Parathyroid adenoma (tissue), 2 donors: ENCODE measurements around the gene PGPEP1.
"Not testable (repeated sequence)": the region's sequence is repeated elsewhere in the genome, so short reads cannot be mapped to it uniquely, and the experiment has no call there.

Source experiments
- H2AFZ ChIP-seq: fragments of 300-600 bp; sonication (generic); one replicate; pipeline ENCODE4 v1.7.0; 2017; ENCODE audit warnings: antibody characterized with exemption, mild to moderate bottlenecking
- H3K27ac ChIP-seq: fragments of 300-600 bp; sonication (generic); one replicate; pipeline ENCODE4 v1.7.0; 2017
- H3K27me3 ChIP-seq: fragments of 300-600 bp; sonication (generic); one replicate; pipeline ENCODE4 v1.7.0; 2017; ENCODE audit warnings: low read length; ENCODE audit not compliant: control insufficient read depth, insufficient read depth
- H3K36me3 ChIP-seq: fragments of 300-600 bp; sonication (generic); one replicate; pipeline ENCODE4 v1.7.0; 2017; ENCODE audit warnings: low read length; ENCODE audit not compliant: control insufficient read depth, insufficient read depth
- H3K4me1 ChIP-seq: fragments of 300-600 bp; sonication (generic); one replicate; pipeline ENCODE4 v1.7.0; 2017; ENCODE audit warnings: control low read depth
- H3K4me2 ChIP-seq: fragments of 300-600 bp; sonication (generic); one replicate; pipeline ENCODE4 v1.7.0; 2017; ENCODE audit warnings: low read length
- H3K4me3 ChIP-seq: fragments of 300-600 bp; sonication (generic); one replicate; pipeline ENCODE4 v1.7.0; 2017; ENCODE audit warnings: low read depth, low read length
- H3K79me2 ChIP-seq: fragments of 300-600 bp; sonication (generic); one replicate; pipeline ENCODE4 v1.7.0; 2017; ENCODE audit warnings: control low read depth
- H3K9ac ChIP-seq: fragments of 300-600 bp; sonication (generic); one replicate; pipeline ENCODE4 v1.7.0; 2017; ENCODE audit warnings: mild to moderate bottlenecking
- H3K9me3 ChIP-seq: fragments of 300-600 bp; sonication (generic); one replicate; pipeline ENCODE4 v1.7.0; 2017; ENCODE audit warnings: low read length; ENCODE audit not compliant: control insufficient read depth
- TF ChIP-seq, protein P1 (sequence below): fragments of 300-600 bp; sonication (generic); IDR thresholded peaks from one replicate; pipeline ENCODE4 v1.7.0; 2017; ENCODE audit warnings: antibody characterized with exemption, mild to moderate bottlenecking
- donor health status: primary hyperparathyroidism.

Gene PGPEP1

DNA sequence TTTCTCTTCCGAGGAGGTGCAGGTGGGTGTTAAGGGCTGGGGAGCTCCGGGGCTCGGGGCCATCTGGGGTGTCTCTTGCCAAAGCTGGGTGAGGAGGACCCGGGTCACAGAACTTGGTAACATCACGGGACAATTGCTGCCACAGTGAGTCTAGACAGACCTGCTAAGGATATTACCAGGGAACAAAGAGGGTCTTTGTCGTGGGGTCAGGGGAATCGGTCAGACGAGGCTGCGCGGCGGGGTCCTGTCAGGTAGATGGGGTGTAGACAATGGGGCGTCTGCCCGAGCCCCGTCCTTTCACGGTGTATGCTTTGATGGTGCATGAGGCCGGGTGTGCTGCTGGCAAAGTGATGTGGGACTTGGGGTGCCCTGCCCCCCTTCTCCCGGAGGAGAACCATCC is 7.8 kb downstream of the PGPEP1 start:
- TF ChIP-seq, protein P1, sequence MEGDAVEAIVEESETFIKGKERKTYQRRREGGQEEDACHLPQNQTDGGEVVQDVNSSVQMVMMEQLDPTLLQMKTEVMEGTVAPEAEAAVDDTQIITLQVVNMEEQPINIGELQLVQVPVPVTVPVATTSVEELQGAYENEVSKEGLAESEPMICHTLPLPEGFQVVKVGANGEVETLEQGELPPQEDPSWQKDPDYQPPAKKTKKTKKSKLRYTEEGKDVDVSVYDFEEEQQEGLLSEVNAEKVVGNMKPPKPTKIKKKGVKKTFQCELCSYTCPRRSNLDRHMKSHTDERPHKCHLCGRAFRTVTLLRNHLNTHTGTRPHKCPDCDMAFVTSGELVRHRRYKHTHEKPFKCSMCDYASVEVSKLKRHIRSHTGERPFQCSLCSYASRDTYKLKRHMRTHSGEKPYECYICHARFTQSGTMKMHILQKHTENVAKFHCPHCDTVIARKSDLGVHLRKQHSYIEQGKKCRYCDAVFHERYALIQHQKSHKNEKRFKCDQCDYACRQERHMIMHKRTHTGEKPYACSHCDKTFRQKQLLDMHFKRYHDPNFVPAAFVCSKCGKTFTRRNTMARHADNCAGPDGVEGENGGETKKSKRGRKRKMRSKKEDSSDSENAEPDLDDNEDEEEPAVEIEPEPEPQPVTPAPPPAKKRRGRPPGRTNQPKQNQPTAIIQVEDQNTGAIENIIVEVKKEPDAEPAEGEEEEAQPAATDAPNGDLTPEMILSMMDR, result no peak
- Histone ChIP-seq H3K27ac (no peak overlapping the region), H3K27me3 (no peaks in the 10 kb centered on the region), H2AFZ (no peak overlapping the region), H3K9ac (no peak overlapping the region), H3K4me3 (no peak overlapping the region), H3K4me2 (no peak overlapping the region), H3K9me3 (no peaks in the 10 kb centered on the region), H3K79me2 (no peaks in the 10 kb centered on the region), H3K4me1 (no peaks in the 10 kb centered on the region), H3K36me3 (no peaks in the 10 kb centered on the region)

DNA sequence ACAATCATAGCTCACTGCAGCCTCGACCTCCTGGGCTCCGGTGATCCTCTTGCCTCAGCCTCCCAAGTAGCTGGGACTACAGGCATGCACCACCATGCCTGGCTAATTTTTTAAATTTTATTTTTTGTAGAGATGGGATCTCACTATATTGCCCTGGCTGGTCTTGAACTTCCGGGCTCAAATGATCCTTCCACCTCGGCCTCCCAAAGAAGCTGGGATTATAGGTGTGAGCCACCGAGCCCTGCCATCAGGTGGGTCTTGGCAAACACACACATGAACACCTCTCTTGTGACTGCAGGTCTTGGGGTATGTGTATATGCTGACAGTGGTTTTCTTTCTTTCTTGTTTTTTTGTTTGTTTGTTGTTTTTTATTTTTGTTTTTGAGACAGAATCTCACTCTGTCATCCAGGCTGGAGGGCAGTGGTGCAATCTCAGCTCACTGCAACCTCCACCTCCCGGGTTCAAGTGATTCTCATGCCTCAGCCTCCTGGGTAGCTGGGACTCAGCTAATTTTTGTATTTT is 8.5 kb downstream of the PGPEP1 start:
- H3K4me2 ChIP-seq, H3K9me3 ChIP-seq, H3K79me2 ChIP-seq, H3K4me3 ChIP-seq, H3K27me3 ChIP-seq, H3K36me3 ChIP-seq, H2AFZ ChIP-seq, H3K9ac ChIP-seq, H3K27ac ChIP-seq, H3K4me1 ChIP-seq: not testable (repeated sequence)

DNA sequence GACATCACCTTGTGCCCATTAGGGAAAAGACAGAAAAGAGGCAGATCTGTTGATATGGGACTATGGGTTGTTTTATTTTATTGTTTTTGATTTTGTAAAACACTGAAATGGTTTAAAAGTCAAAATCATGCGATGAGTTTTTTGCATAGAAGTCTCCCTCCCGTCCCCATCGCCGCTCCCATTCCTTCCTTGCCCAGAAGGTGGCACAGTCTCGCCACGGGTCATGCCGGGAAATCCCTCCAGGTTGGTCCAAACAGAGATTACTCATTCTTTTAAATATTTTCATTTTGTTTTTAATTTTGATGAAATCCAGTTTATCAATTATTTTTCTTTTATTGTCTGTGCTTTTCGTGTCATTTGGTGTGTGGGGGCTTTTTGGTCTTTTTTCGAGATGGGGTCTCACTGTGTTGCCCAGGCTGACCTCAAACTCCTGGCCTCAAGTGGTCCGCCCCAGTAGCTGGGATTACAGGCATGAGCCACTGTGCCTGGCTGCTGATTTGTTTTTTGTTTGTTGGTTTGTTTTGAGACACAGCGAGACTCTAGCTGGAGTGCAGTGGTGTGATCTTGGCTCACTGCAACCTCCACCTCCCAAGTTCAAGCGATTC is 9.2 kb downstream of the PGPEP1 start:
- Histone ChIP-seq H3K27me3 (no peaks in the 10 kb centered on the region), H3K36me3 (no peaks in the 10 kb centered on the region), H3K9ac (no peak overlapping the region), H3K27ac (no peak overlapping the region), H3K9me3 (no peaks in the 10 kb centered on the region), H3K4me2 (no peak overlapping the region), H3K79me2 (no peaks in the 10 kb centered on the region), H3K4me1 (no peaks in the 10 kb centered on the region), H3K4me3 (no peak overlapping the region), H2AFZ (no peak overlapping the region)
- TF ChIP-seq, protein P1, result peak; percentile 90

DNA sequence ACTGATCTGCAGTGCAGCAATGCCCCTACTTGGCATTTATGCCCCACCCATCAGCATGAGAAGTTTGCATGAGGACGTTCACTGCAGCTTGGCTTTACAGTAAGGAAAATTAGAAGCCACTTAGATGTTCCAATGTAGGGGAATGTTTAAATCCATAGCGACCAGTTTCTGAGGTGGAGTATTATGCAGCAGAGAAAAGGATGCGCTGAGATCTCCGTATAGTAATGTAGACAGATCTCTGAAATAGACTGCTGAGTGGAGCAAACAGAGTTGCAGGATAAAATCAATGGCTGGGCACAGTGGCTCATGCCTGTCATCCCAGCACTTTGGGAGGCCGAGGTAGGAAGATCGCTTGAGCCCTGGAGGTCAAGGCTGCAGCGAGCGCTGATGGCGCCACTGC is 10.1 kb downstream of the PGPEP1 start:
- Histone ChIP-seq H3K4me3 (no peak overlapping the region), H3K36me3 (no peaks in the 10 kb centered on the region), H3K27ac (no peak overlapping the region), H3K9ac (no peak overlapping the region), H3K27me3 (no peaks in the 10 kb centered on the region), H2AFZ (no peak overlapping the region), H3K9me3 (no peaks in the 10 kb centered on the region), H3K4me2 (no peak overlapping the region), H3K4me1 (no peaks in the 10 kb centered on the region), H3K79me2 (no peaks in the 10 kb centered on the region)
- TF ChIP-seq, protein P1, result no peak

DNA sequence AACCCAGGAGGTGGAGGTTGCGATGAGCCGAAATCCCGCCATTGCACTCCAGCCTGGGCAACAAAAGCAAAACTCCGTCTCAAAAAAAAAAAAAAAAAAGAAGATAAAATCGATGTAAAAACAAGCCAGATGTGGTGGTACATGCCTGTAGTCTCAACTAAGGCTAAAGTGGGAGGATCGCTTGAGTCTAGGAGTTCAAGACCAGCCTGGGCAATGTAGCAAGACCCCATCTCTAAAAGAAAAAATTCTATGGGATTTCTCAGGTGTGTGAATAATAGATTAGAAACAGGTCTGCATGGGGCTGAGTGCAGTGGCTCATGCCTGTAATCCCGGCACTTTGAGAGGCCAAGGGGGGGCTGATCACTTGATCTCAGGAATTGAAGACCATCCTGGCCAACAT is 11.1 kb downstream of the PGPEP1 start:
- Histone ChIP-seq H3K9ac (no peak overlapping the region), H3K4me1 (no peaks in the 10 kb centered on the region), H3K4me2 (no peak overlapping the region), H3K36me3 (no peaks in the 10 kb centered on the region), H3K9me3 (no peaks in the 10 kb centered on the region), H3K79me2 (no peaks in the 10 kb centered on the region), H2AFZ (no peak overlapping the region), H3K27me3 (no peaks in the 10 kb centered on the region), H3K4me3 (no peak overlapping the region), H3K27ac (no peak overlapping the region)
- TF ChIP-seq, protein P1, result no peak
